ENCODE measurements around the gene RHNO1. TPM values are rescaled to one million over a fixed set of nuclear protein-coding genes. Genes with fewer than 3 reads are reported as not detected.
"Not testable (repeated sequence)": the region's sequence is repeated elsewhere in the genome, so short reads cannot be mapped to it uniquely, and the experiment has no call there.

Gene RHNO1
- total and polyA plus RNA-seq, 5 donors = 8.3 to 13.6 (median 8.8) TPM

DNA sequence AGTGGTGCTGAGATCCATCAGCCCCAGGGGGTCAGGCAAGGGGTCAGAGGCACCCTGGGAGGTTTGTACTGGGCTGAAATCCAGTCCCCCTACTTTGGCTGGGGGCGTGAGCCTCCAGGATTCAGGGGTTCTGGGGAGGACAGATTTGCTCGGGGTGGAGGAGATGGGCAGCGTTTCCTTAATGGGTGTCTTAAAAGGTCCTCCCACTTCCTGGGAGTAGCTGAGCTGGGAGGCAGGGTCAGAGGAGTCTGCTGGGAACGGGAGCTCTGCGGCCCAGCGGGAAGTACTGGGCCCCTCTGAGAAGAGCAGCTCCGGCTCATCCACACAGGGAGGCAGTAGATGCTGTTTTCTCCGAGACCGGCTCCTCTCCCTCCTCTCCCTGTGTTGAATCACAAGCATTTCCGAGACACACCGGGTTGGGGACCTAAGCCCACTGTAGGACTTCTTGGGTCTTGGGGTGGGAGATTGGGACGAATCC, 18.0 kb upstream of the RHNO1 start:
- WGBS = 82% methylated on average over 12 of the region's 12 CpGs
- no peaks in the 10 kb centered on the region for H3K4me1 ChIP-seq (ENCODE audit: control insufficient read depth, insufficient read depth, low read length)
- no peak overlapping the region for H3K4me3 ChIP-seq (ENCODE audit: low read length)
- peak in 1 of 3 donors; percentile 52 for DNase-seq
- peak in 1 of 2 donors; percentile 9 for ATAC-seq
- H3K9me3 ChIP-seq (ENCODE audit: control insufficient read depth, low read length) = no peaks in the 10 kb centered on the region
- intact Hi-C loops (cut with DNase I) = loop anchor here in 3 of 4 donors (10.0 kb wide), 1 partner anchor 176 kb away; no protein-coding TSS in a partner anchor
- H3K27me3 ChIP-seq (ENCODE audit: control insufficient read depth, insufficient read depth) = no peaks in the 10 kb centered on the region
- no peak overlapping the region for H3K27ac ChIP-seq (ENCODE audit: low read length)

DNA sequence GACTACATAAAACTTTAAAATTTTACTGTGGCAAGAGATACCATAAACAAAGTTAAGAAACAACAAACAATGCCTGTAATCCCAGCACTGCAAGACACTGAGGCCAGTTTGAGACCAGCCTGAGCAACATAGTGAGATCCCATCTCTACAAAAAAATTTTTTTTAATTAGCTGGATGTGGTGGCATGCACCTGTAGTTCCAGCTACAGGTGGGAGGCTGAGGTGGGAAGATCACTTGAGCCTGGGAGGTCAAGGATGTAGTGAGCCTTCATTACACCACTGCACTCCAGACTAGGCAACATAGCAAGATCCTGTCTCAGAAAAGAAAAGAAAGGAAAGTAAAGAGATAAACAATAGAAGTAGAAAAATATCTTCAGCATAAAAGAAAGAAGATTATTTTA, 16.9 kb upstream of the RHNO1 start:
- Histone ChIP-seq H3K9me3 (ENCODE audit: control insufficient read depth, low read length) (no peaks in the 10 kb centered on the region), H3K4me3 (ENCODE audit: low read length) (no peak overlapping the region), H3K27ac (ENCODE audit: low read length) (no peak overlapping the region), H3K27me3 (ENCODE audit: control insufficient read depth, insufficient read depth) (no peaks in the 10 kb centered on the region), H3K4me1 (ENCODE audit: control insufficient read depth, insufficient read depth, low read length) (no peaks in the 10 kb centered on the region)
- no peak for DNase-seq
- ATAC-seq = no peak
- intact Hi-C loops (cut with DNase I) = no loop called here

DNA sequence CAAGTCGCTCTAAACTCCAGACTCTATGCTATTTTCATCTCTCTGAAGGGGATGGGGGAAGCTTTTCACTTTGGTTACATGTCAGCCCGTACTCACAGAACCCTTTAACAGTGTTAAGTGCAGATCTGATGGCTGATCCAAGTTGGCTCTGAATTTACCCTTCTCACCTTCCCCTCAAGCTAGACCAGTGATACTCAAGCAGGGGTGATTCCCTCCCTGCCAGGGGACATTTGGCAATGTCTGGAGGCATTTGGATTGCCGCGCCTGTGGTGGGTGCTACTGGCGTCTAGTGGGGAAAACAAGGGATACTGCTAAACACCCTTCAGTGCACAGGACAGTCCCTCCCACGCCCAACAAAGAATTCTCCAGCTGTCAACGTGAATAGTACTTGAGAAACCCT, 14.1 kb upstream of the RHNO1 start:
- 73% methylated on average over 7 of the region's 7 CpGs for WGBS
- Histone ChIP-seq H3K4me1 (ENCODE audit: control insufficient read depth, insufficient read depth, low read length) (no peaks in the 10 kb centered on the region), H3K27ac (ENCODE audit: low read length) (no peak overlapping the region), H3K9me3 (ENCODE audit: control insufficient read depth, low read length) (no peaks in the 10 kb centered on the region), H3K4me3 (ENCODE audit: low read length) (no peak overlapping the region), H3K27me3 (ENCODE audit: control insufficient read depth, insufficient read depth) (no peaks in the 10 kb centered on the region)
- peak; percentile 73 to 84 for ATAC-seq
- peak in 1 of 3 donors; percentile 60 for DNase-seq
- intact Hi-C loops (cut with DNase I) = no loop called here

DNA sequence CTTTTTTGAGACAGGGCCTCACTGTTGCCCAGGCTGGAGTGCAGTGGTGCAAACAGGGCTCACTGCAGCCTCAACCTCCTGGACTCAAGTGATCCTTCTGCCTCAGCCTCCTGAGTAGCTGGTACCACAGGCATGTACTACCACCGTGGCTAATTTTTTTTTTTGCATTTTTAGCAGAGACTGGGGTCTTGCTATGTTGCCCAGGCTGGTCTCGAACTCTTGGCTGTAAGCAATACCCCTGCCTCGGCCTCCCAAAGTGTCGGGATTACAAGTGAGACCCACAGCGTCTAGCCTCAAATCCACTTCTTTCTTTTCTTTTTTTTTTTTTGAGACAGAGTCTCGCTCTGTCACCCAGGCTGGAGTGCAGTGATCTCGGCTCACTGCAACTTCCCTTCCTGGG, 13.6 kb upstream of the RHNO1 start:
- intact Hi-C loops (cut with DNase I); H3K4me1 ChIP-seq (ENCODE audit: control insufficient read depth, insufficient read depth, low read length); H3K27me3 ChIP-seq (ENCODE audit: control insufficient read depth, insufficient read depth); H3K9me3 ChIP-seq (ENCODE audit: control insufficient read depth, low read length); H3K27ac ChIP-seq (ENCODE audit: low read length); ATAC-seq; H3K4me3 ChIP-seq (ENCODE audit: low read length); DNase-seq: not testable (repeated sequence)
- 94% methylated on average over 7 of the region's 7 CpGs for WGBS

DNA sequence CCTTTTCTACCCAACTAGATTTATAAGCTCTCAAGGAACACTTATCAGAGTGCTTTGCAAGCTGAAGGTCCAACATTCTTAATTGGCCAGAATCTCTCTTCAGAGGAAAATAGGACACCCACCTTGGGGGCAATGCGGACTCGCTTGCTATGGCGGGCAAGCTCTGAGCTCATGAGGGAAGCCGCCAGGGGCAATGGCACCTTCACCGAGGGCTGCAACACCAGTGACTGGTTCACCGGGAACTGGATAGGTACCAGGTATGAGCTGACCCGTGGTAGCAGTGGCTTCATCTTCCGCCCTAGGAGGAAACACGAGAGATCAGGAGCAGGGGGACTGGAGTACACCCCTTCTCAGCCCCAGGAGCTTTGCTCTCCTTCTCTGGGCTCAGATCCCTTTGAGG, 12.8 kb upstream of the RHNO1 start:
- Histone ChIP-seq H3K4me1 (ENCODE audit: control insufficient read depth, insufficient read depth, low read length) (no peaks in the 10 kb centered on the region), H3K27ac (ENCODE audit: low read length) (no peak overlapping the region), H3K27me3 (ENCODE audit: control insufficient read depth, insufficient read depth) (no peaks in the 10 kb centered on the region), H3K4me3 (ENCODE audit: low read length) (no peak overlapping the region), H3K9me3 (ENCODE audit: control insufficient read depth, low read length) (no peaks in the 10 kb centered on the region)
- intact Hi-C loops (cut with DNase I) = no loop called here
- DNase-seq (no peak), ATAC-seq (no peak)
- 98% methylated on average over 9 of the region's 9 CpGs for WGBS

DNA sequence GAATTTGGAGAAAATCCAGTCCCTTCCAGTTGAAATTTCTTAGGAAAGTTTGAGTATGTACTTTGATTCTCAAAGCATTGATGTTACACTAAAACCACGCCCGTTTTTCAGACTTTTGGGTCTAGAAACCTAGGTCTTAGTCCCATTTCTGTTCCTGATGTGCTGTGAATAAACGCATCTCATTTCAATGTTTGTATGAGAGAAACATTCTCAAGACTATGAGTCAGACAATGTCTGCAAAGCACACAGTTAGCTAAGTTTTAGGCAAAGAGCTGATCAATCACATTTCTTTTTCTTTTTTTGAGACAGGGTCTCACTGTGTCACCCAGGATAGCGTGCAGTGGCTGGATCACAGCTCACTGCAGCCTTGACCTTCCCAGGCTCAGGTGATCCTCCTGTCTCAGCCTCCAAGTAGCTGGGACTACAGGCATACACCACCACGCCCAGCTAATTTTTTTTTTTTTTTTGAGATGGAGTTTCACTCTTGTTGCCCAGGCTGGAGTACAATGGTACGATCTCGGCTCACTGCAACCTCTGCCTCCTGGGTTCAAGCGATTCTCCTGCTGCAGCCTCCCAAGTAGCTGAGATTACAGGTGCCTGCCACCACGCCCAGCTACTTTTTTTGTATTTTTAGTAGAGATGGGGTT, 7.9 kb upstream of the RHNO1 start:
- H3K27me3 ChIP-seq (ENCODE audit: control insufficient read depth, insufficient read depth); H3K27ac ChIP-seq (ENCODE audit: low read length); intact Hi-C loops (cut with DNase I); H3K4me1 ChIP-seq (ENCODE audit: control insufficient read depth, insufficient read depth, low read length); DNase-seq; ATAC-seq; H3K9me3 ChIP-seq (ENCODE audit: control insufficient read depth, low read length); H3K4me3 ChIP-seq (ENCODE audit: low read length): not testable (repeated sequence)
- 98% methylated on average over 9 of the region's 9 CpGs for WGBS

DNA sequence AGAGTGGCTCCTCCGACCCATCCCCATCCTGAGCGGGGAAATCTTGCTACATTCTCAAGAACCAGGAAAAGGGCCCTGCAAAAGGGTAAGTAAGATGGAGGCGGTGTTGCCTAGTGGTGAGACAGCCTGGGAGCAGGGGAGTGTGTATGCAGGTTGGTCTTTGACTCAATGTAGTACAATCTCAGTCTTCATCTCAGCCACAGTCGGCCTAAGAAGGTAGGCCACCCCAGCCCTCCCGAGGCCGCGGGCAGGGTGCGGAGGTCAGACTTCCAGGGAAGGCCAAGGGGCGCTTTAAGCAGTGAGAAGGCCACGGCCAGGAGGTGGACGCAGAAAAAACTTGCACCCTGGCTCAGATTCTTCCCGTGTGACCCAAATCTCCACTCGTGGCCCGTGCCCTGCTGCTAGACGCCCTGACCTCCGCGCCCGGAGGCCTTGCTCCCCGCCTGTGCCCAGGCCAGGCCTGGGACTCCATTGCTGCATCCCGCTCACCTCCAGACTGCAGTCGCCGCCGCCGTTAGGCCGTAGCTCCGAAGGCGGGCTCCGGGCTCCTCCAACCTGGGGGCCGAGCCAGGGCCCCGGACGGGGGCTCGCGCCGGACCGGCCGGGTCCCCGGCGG, 484 bp upstream of the RHNO1 start:
- intact Hi-C loops (cut with DNase I) = no loop called here
- no peak for ATAC-seq
- Histone ChIP-seq H3K4me3 (ENCODE audit: low read length) (peak overlapping the region; percentile 82), H3K4me1 (ENCODE audit: control insufficient read depth, insufficient read depth, low read length) (peaks cover 4% of the 10 kb centered on the region), H3K27me3 (ENCODE audit: control insufficient read depth, insufficient read depth) (no peaks in the 10 kb centered on the region), H3K27ac (ENCODE audit: low read length) (no peak overlapping the region), H3K9me3 (ENCODE audit: control insufficient read depth, low read length) (no peaks in the 10 kb centered on the region)
- 4% methylated on average over 38 of the region's 38 CpGs for WGBS
- DNase-seq = peak in 1 of 3 donors; percentile 62

DNA sequence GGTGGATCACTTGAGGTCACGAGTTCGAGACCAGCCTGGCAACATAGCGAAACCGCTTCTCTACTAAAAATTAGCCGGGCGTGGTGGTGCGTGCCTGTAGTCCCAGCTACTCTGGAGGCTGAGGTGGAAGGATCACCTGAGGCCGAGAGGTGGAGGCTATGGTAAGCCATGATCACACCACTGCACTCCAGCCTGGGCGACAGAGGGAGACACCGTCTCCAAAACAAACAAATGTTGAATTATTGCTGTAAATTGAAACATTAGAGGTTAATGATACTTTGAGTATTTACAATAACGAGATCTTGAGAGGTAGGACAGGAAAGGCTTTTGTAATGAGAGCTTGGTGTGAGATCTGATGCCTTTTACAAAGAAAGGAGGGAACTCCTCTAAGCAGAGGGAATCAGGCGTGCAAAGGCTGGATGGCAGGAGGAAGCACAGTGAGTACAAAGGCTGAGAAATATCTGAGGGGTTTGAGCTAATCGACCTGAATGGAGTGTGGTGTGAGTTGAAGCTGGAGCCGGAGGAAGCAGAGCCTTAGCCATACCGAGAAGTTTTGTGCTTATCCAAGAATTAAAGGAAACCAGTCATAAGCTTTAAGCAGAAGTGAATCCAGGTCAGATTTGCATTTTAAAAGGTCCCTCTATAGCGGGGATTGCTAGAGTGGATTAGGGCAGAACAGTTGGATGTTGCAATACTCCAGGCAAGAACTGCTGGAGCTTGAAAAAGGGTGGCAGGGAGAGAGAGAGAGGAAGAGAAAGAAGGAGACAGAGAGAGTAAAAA, 1.1 kb downstream of the RHNO1 start:
- Histone ChIP-seq H3K27ac (ENCODE audit: low read length) (no peak overlapping the region), H3K27me3 (ENCODE audit: control insufficient read depth, insufficient read depth) (no peaks in the 10 kb centered on the region), H3K4me1 (ENCODE audit: control insufficient read depth, insufficient read depth, low read length) (peaks cover 4% of the 10 kb centered on the region), H3K4me3 (ENCODE audit: low read length) (peak overlapping the region; percentile 82), H3K9me3 (ENCODE audit: control insufficient read depth, low read length) (no peaks in the 10 kb centered on the region)
- intact Hi-C loops (cut with DNase I) = no loop called here
- ATAC-seq = no peak
- no peak for DNase-seq
- 57% methylated on average over 16 of the region's 16 CpGs for WGBS

DNA sequence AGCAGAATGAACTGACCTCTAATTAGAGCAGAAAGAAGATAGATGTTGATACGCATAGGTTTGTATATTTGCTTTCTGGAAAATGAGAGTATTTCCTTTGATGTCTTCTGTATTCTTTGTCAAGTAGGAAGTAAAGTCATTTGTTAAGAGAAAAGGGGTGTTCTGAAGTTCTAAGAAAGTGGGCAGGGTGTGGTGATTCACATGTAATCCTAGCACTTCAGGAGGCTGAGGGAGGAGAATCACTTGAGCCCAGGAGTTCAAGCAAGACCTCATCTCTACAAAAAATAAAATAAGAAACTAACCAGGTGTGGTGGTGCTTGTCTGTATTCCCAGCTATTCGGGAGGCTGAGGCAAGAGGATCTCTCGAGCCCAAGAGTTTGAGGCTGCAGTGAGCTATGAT, 2.8 kb downstream of the RHNO1 start:
- Histone ChIP-seq H3K4me1 (ENCODE audit: control insufficient read depth, insufficient read depth, low read length) (peaks cover 4% of the 10 kb centered on the region), H3K27ac (ENCODE audit: low read length) (no peak overlapping the region), H3K4me3 (ENCODE audit: low read length) (no peak overlapping the region), H3K9me3 (ENCODE audit: control insufficient read depth, low read length) (no peaks in the 10 kb centered on the region), H3K27me3 (ENCODE audit: control insufficient read depth, insufficient read depth) (no peaks in the 10 kb centered on the region)
- intact Hi-C loops (cut with DNase I) = loop anchor here in 3 of 4 donors (10.0 kb wide), 2 partner anchors 65 to 155 kb away; no protein-coding TSS in a partner anchor
- no peak for ATAC-seq
- WGBS = 97% methylated on average over 3 of the region's 3 CpGs
- no peak for DNase-seq

DNA sequence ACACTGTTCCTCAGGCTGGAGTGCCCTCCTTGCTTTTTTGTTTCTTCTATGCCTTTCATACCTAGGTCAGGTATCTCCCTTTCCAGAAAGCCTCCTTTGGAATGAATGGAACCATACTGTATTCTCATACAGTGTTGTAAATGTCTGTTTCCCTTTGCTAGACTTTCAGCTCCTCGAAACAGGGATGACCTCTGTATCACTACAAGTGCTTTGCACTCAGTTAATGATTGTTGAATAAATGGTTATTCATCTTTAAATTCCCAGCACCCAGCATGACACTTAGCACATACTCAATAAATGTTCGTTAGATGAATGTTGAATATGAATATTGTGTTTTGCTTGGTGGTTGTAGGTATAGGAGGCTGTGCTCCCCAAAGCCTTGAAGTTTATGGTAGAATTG, 7.8 kb downstream of the RHNO1 start:
- H3K4me3 ChIP-seq (ENCODE audit: low read length) = no peak overlapping the region
- DNase-seq (no peak), ATAC-seq (no peak)
- H3K27ac ChIP-seq (ENCODE audit: low read length) = no peak overlapping the region
- 82% methylated on average over 2 of the region's 2 CpGs for WGBS
- H3K27me3 ChIP-seq (ENCODE audit: control insufficient read depth, insufficient read depth) = no peaks in the 10 kb centered on the region
- H3K9me3 ChIP-seq (ENCODE audit: control insufficient read depth, low read length) = no peaks in the 10 kb centered on the region
- intact Hi-C loops (cut with DNase I) = loop anchor here (5.0 to 10.0 kb wide), 4 partner anchors 57 to 152 kb away; no protein-coding TSS in a partner anchor
- no peaks in the 10 kb centered on the region for H3K4me1 ChIP-seq (ENCODE audit: control insufficient read depth, insufficient read depth, low read length)
